WERI-Rb-1 (cell line): ENCODE data around the gene FHIT.

ENCODE experiments used
- DNase-seq: peaks from one replicate; pipeline ENCODE4 v3.0.0-alpha.2; 2020
- H3K27ac ChIP-seq: fragments of 250-450 bp; sonication (Bioruptor Pico); 2 replicates; pipeline ENCODE4 v1.5.1; 2020; ENCODE audit warnings: mild to moderate bottlenecking, moderate library complexity
- H3K27me3 ChIP-seq: fragments of 250-450 bp; sonication (Bioruptor Pico); 2 replicates; pipeline ENCODE4 v1.5.1; 2021; ENCODE audit warnings: mild to moderate bottlenecking, low read depth, moderate library complexity; ENCODE audit not compliant: insufficient read depth, severe bottlenecking
- H3K36me3 ChIP-seq: fragments of 250-450 bp; sonication (Bioruptor Pico); 2 replicates; pipeline ENCODE4 v1.5.1; 2020; ENCODE audit warnings: mild to moderate bottlenecking, moderate library complexity
- H3K4me3 ChIP-seq: 2 replicates; pipeline ENCODE4 v1.5.1; 2011; ENCODE audit warnings: low read depth, mild to moderate bottlenecking, control low read depth, low read length
- H3K9me3 ChIP-seq: fragments of 250-450 bp; sonication (Bioruptor Pico); 2 replicates; pipeline ENCODE4 v1.5.1; 2021; ENCODE audit warnings: mild to moderate bottlenecking, moderate library complexity; ENCODE audit not compliant: severe bottlenecking
- CTCF ChIP-seq: IDR thresholded peaks from 2 replicates; pipeline ENCODE4 v1.5.1; 2011; ENCODE audit warnings: low read depth, mild to moderate bottlenecking, control low read depth, inconsistent platforms, low read length

FHIT gene

DNA sequence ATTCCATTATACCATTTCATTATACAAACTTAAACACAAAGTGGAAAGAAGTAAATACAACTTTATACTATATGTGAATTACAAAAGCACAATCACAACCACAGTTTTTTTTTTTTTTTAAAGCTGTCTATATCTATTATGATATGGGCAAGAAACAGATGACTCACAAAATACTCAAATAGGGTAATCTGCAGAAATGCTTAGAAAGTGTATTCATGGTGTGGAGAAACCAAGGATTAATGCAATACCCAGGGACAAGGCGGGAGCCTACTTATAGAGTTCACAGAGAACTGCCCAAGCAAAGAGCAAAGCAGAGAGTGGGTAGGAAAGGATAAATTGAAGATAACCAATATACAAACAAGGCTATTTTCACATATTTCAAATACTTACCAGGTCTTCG lies 332.0 kb downstream of the FHIT start:
- TF ChIP-seq CTCF = no peak
- no peaks in the 10 kb centered on the region for H3K36me3 ChIP-seq
- H3K4me3 ChIP-seq = no peak overlapping the region
- H3K9me3 ChIP-seq = no peaks in the 10 kb centered on the region
- H3K27me3 ChIP-seq = no peaks in the 10 kb centered on the region
- no peak for DNase-seq
- no peak overlapping the region for H3K27ac ChIP-seq

DNA sequence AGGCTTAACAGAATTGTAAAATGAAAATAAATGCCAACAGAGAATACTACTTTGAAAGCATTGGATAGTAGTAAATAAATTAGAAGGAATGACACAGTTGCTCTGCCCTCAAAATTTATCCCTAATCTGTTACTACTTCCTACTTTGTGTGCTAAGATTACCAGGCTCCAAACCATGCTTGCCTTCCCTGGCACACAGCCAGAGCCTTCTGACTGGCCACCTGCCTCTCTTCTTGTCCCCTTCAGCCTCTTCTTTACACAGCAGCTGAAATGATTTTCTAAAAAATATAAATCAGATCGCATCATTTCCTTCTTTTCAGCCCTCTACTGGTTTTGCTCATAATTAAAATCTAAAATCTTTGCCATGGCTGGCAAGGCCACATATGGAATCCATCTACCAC lies 334.1 kb downstream of the FHIT start:
- Histone ChIP-seq H3K4me3 (no peak overlapping the region), H3K9me3 (no peaks in the 10 kb centered on the region), H3K36me3 (no peaks in the 10 kb centered on the region), H3K27me3 (no peaks in the 10 kb centered on the region), H3K27ac (no peak overlapping the region)
- no peak for TF ChIP-seq CTCF
- peak; percentile 20 for DNase-seq

- no peak for DNase-seq
- Histone ChIP-seq H3K9me3 (no peaks in the 10 kb centered on the region), H3K27ac (no peak overlapping the region), H3K36me3 (no peaks in the 10 kb centered on the region), H3K27me3 (no peaks in the 10 kb centered on the region), H3K4me3 (no peak overlapping the region)
- no peak for TF ChIP-seq CTCF
These were observed 334.7 kb downstream of the FHIT start for GRCh38 chr3:60916546-60916945.

- Histone ChIP-seq H3K4me3 (no peak overlapping the region), H3K27me3 (no peaks in the 10 kb centered on the region), H3K27ac (no peak overlapping the region), H3K9me3 (no peaks in the 10 kb centered on the region), H3K36me3 (no peaks in the 10 kb centered on the region)
- TF ChIP-seq CTCF = no peak
- no peak for DNase-seq
These were observed 337.8 kb downstream of the FHIT start for GRCh38 chr3:60913474-60913873.

DNA sequence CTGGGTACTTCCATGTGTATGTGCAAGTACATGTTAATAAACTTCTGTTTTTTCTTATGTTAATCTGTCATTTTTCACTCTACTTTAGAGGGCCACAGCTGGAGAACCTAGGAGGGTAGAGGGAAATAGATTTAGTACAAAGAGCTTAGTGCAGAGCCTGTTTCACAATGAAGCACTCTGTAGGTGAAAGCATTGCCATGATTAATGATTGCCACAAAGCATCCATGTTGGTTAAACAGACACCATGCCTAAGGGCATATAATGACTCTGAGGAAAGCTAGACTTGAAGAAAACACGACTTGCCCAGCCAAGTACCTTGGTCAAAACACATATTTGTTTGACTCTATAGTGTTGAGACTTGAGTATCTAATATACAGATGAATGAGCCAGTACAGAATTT lies 338.4 kb downstream of the FHIT start:
- H3K27me3 ChIP-seq = no peaks in the 10 kb centered on the region
- H3K27ac ChIP-seq = no peak overlapping the region
- no peaks in the 10 kb centered on the region for H3K9me3 ChIP-seq
- H3K36me3 ChIP-seq = no peaks in the 10 kb centered on the region
- no peak overlapping the region for H3K4me3 ChIP-seq
- TF ChIP-seq CTCF = no peak
- DNase-seq = no peak

DNA sequence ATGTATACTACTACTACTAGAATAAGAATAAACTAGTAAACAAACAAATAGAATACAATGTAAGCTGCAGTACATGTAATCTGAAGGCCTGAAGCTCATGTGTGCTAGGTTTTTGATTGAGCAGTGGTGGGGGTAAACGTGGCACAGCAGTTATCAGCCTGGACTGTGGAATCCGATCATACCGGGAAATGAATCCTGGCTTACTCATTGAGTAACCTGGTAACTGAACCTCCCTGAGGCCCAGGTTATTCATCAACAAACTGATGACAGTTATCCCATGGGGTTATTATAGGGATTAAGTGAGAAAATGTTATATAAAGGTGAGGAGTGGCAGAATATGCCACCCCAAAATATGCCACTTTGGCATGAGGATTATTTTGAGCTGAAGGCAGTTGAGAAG lies 339.1 kb downstream of the FHIT start:
- Histone ChIP-seq H3K9me3 (no peaks in the 10 kb centered on the region), H3K4me3 (no peak overlapping the region), H3K36me3 (no peaks in the 10 kb centered on the region), H3K27me3 (no peaks in the 10 kb centered on the region), H3K27ac (no peak overlapping the region)
- DNase-seq = no peak
- no peak for TF ChIP-seq CTCF
